Endothelial cell of umbilical vein (primary cell): ENCODE data around the gene GALNT13. TPM values are rescaled to one million over a fixed set of nuclear protein-coding genes. Genes with fewer than 3 reads are reported as not detected.

ENCODE experiments used
- BruUV-seq: library from RNA; stranded (reverse); fragments of 400-500 nt; replicated peaks from 2 replicates; lab custom pipeline; 2021; lab: Mats Ljungman, UMichigan
- CTCF ChIA-PET: fragments of 300-600, 350-600 bp; sonication (Branson Sonifier 250); formaldehyde crosslinking; loops from one replicate; lab custom pipeline; 2021; ENCODE audit warnings: antibody characterized with exemption, inconsistent platforms; lab: Charles Lee
- POLR2A ChIA-PET: fragments of 300-600, 350-600 bp; sonication (Branson Sonifier 250); formaldehyde crosslinking; loops from one replicate; lab custom pipeline; 2021; ENCODE audit warnings: antibody characterized with exemption, inconsistent platforms; lab: Charles Lee
- DNase-seq: peaks from one replicate; pipeline ENCODE4 v3.0.0-alpha.2; 2011; ENCODE audit warnings: low read depth, low spot score
- FAIRE-seq: peaks from 2 replicates; lab custom pipeline; 2011; peaks lifted over from hg19 to GRCh38; lab: Jason Lieb, UNC
- H2AFZ ChIP-seq: 2 replicates; pipeline ENCODE4 v1.6.0; 2012; ENCODE audit warnings: low read depth, low read length, control low read depth, inconsistent platforms
- H3K27ac ChIP-seq: 2 replicates; pipeline ENCODE4 v1.5.1; 2011; ENCODE audit warnings: low read depth, mild to moderate bottlenecking, control low read depth, low read length, moderate library complexity; ENCODE audit not compliant: insufficient read depth
- H3K27me3 ChIP-seq, 2 experiments: 2 replicates each; pipeline versions ENCODE4 v1.6.0 to v1.6.1; 2011; ENCODE audit warnings: low read length in 2 of 2, mixed read lengths in 1 of 2; ENCODE audit not compliant: control insufficient read depth in 2 of 2, insufficient read depth in 2 of 2
- H3K36me3 ChIP-seq, 2 experiments: 2 replicates in 1 of 2; 3 replicates in 1 of 2; pipeline ENCODE4 v1.5.1; 2011; ENCODE audit warnings: low read length in 2 of 2, mild to moderate bottlenecking in 1 of 2, moderate library complexity in 1 of 2; ENCODE audit not compliant: control insufficient read depth in 2 of 2, insufficient read depth in 2 of 2; ENCODE audit errors: extremely low read depth in 1 of 2
- H3K4me1 ChIP-seq: 3 replicates; pipeline ENCODE4 v1.5.1; 2011; ENCODE audit warnings: mild to moderate bottlenecking, low read length; ENCODE audit not compliant: control insufficient read depth, insufficient read depth; ENCODE audit errors: extremely low read depth
- H3K4me2 ChIP-seq: 2 replicates; pipeline ENCODE4 v1.6.1; 2011; ENCODE audit warnings: low read length, control low read depth, mixed read lengths; ENCODE audit not compliant: insufficient read depth
- H3K4me3 ChIP-seq, 3 experiments: fragments of 200-600 bp in 1 of 3; sonication (generic), shearing (Covaris generic) in 1 of 3; replicated peaks in 1 of 3; 2 replicates each; pipeline ENCODE4 v1.5.1; 2011 to 2016; ENCODE audit warnings: control low read depth in 3 of 3, low read length in 3 of 3, mild to moderate bottlenecking in 2 of 3, inconsistent platforms in 1 of 3, low read depth in 1 of 3, moderate library complexity in 1 of 3; ENCODE audit not compliant: insufficient read depth in 1 of 3
- H3K79me2 ChIP-seq: 2 replicates; pipeline ENCODE4 v1.6.0; 2012; ENCODE audit warnings: low read length, inconsistent platforms; ENCODE audit not compliant: control insufficient read depth, insufficient read depth
- H3K9ac ChIP-seq: replicated peaks from 2 replicates; pipeline ENCODE3; 2011; ENCODE audit warnings: low read length, control low read depth; ENCODE audit not compliant: insufficient read depth; ENCODE audit errors: extremely low read depth
- H3K9me1 ChIP-seq: replicated peaks from 3 replicates; pipeline ENCODE4 v1.6.0; 2011; ENCODE audit warnings: mild to moderate bottlenecking, low read length; ENCODE audit not compliant: control insufficient read depth, insufficient read depth; ENCODE audit errors: extremely low read depth
- H3K9me3 ChIP-seq: replicated peaks from 2 replicates; pipeline ENCODE4 v1.5.1; 2012; ENCODE audit warnings: low read length, inconsistent platforms; ENCODE audit not compliant: control insufficient read depth, insufficient read depth
- H4K20me1 ChIP-seq: replicated peaks from 2 replicates; pipeline ENCODE3; 2011; ENCODE audit warnings: mild to moderate bottlenecking, low read length; ENCODE audit not compliant: control insufficient read depth, insufficient read depth; ENCODE audit errors: extremely low read depth
- EZH2 ChIP-seq: IDR thresholded peaks from 2 replicates; pipeline ENCODE4 v1.6.1; 2012; ENCODE audit warnings: borderline replicate concordance, low read depth, mild to moderate bottlenecking, moderate library complexity, low read length, inconsistent platforms; ENCODE audit not compliant: severe bottlenecking
- FOS ChIP-seq: IDR thresholded peaks from 2 replicates; pipeline ENCODE4 v1.6.1; 2011; ENCODE audit warnings: mild to moderate bottlenecking, low read length, moderate library complexity, borderline replicate concordance; ENCODE audit not compliant: insufficient read depth
- GATA2 ChIP-seq: IDR thresholded peaks from 2 replicates; pipeline ENCODE4 v1.7.0; 2011; ENCODE audit warnings: low read depth, mild to moderate bottlenecking, moderate library complexity, mixed read lengths, low read length; ENCODE audit not compliant: insufficient read length, insufficient read depth
- JUN ChIP-seq: IDR thresholded peaks from 2 replicates; pipeline ENCODE4 v1.6.1; 2011; ENCODE audit warnings: borderline replicate concordance, low read depth; ENCODE audit not compliant: insufficient read length, insufficient read depth
- MAX ChIP-seq: IDR thresholded peaks from 2 replicates; pipeline ENCODE4 v1.6.1; 2011; ENCODE audit not compliant: insufficient read depth, insufficient read length
- MYC ChIP-seq: IDR thresholded peaks from one replicate; pipeline ENCODE4 v1.6.1; 2011; ENCODE audit warnings: mild to moderate bottlenecking, low read depth, low read length
- POLR2A ChIP-seq: IDR thresholded peaks from 2 replicates; pipeline ENCODE4 v1.6.1; 2012; ENCODE audit warnings: low read depth, mild to moderate bottlenecking, control low read depth, low read length
- POLR2AphosphoS5 ChIP-seq: IDR thresholded peaks from 2 replicates; pipeline ENCODE4 v1.6.1; 2012; ENCODE audit warnings: low read depth, mild to moderate bottlenecking, control low read depth, low read length, moderate library complexity; ENCODE audit not compliant: insufficient read depth
- dilution Hi-C: fragments of 300-500 bp; cut with MboI; formaldehyde crosslinking; loops from one replicate; pipeline ENCODE4 v1.15.0; 2019; ENCODE audit warnings: low sequenced_read_pairs; ENCODE audit not compliant: extremely low pct_ligation_motif_present
- intact Hi-C: fragments of 100-400 bp; cut with micrococcal nuclease; formaldehyde crosslinking; loops from one replicate; pipeline ENCODE4 v1.10.0; 2022
- polyA plus RNA-seq, 4 experiments: library from polyadenylated mRNA; depleted of rRNA in 3 of 4; stranded (reverse) in 3 of 4; unstranded in 1 of 4; fragments of >200 nt; gene quantifications; 2 replicates each; pipeline versions ENCODE4 v1.2.1 to v1.2.3, GENCODE V29; 2011 to 2012; ENCODE audit warnings: missing spikeins in 1 of 4
- total RNA-seq: library from RNA; stranded (reverse); gene quantifications from 2 replicates; pipeline ENCODE4 v1.2.3, GENCODE V29; 2021
- TF ChIP-seq, protein P1 (sequence below), 2 donors: IDR thresholded peaks; 1 replicate in 1 of 2; 2 replicates in 1 of 2; pipeline ENCODE4 v1.5.1; 2011; ENCODE audit warnings: low read length in 2 of 2, mild to moderate bottlenecking in 2 of 2, moderate library complexity in 2 of 2, control low read depth in 1 of 2, inconsistent platforms in 1 of 2, low read depth in 1 of 2; ENCODE audit not compliant: insufficient read depth in 1 of 2; ENCODE audit errors: extremely low read depth in 1 of 2

The GALNT13 gene
- total and polyA plus RNA-seq, 2 donors (not counting 3 experiments of a cell fraction or from before 2014, with no cell fraction given): 0.06 TPM; not detected in 1

- Histone ChIP-seq H3K9ac (no peak overlapping the region), H3K4me2 (no peak overlapping the region), H3K4me3 (no peak overlapping the region), H3K36me3 (no peaks in the 10 kb centered on the region), H3K27me3 (no peaks in the 10 kb centered on the region), H2AFZ (no peak overlapping the region), H3K27ac (no peak overlapping the region), H4K20me1 (no peaks in the 10 kb centered on the region), H3K4me1 (no peaks in the 10 kb centered on the region), H3K79me2 (no peaks in the 10 kb centered on the region), H3K9me1 (no peaks in the 10 kb centered on the region), H3K9me3 (no peaks in the 10 kb centered on the region)
- CTCF ChIA-PET: no interaction called here
- BruUV-seq: no TSS peak
- dilution Hi-C loops: no loop called here
- intact Hi-C loops: no loop called here
- POLR2A ChIA-PET: interaction anchor here (0.7 kb wide), 1 partner anchor 769 kb away, joined by 6 read pairs; no protein-coding TSS in a partner anchor
- no peak for DNase-seq
- no peak for FAIRE-seq
- no peak for TF ChIP-seq MAX
- no peak for TF ChIP-seq JUN
- TF ChIP-seq MYC: no peak
- no peak for TF ChIP-seq POLR2A
- no peak for TF ChIP-seq FOS
- no peak for TF ChIP-seq GATA2
- no peak for TF ChIP-seq EZH2
- TF ChIP-seq, protein P1, sequence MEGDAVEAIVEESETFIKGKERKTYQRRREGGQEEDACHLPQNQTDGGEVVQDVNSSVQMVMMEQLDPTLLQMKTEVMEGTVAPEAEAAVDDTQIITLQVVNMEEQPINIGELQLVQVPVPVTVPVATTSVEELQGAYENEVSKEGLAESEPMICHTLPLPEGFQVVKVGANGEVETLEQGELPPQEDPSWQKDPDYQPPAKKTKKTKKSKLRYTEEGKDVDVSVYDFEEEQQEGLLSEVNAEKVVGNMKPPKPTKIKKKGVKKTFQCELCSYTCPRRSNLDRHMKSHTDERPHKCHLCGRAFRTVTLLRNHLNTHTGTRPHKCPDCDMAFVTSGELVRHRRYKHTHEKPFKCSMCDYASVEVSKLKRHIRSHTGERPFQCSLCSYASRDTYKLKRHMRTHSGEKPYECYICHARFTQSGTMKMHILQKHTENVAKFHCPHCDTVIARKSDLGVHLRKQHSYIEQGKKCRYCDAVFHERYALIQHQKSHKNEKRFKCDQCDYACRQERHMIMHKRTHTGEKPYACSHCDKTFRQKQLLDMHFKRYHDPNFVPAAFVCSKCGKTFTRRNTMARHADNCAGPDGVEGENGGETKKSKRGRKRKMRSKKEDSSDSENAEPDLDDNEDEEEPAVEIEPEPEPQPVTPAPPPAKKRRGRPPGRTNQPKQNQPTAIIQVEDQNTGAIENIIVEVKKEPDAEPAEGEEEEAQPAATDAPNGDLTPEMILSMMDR (IDR thresholded peaks at IDR 0.05; ENCODE audit: extremely low read depth in 1 of 2, insufficient read depth in 1 of 2, low read depth in 1 of 2, low read length in 2 of 2): no peak
- TF ChIP-seq POLR2AphosphoS5: no peak
Measured at GRCh38 chr2:154194909-154195643, 323.4 kb downstream of the GALNT13 start.
